Embryonic facial prominence (tissue), 1 donor: Measurements from ENCODE around the gene FADD.
"Not testable (repeated sequence)": the region's sequence is repeated elsewhere in the genome, so short reads cannot be mapped to it uniquely, and the experiment has no call there.

Experiments used
- DNase-seq: peaks from one replicate; pipeline ENCODE4 v3.0.0-alpha.2; 2016; ENCODE audit errors: extremely low spot score

FADD gene

DNA sequence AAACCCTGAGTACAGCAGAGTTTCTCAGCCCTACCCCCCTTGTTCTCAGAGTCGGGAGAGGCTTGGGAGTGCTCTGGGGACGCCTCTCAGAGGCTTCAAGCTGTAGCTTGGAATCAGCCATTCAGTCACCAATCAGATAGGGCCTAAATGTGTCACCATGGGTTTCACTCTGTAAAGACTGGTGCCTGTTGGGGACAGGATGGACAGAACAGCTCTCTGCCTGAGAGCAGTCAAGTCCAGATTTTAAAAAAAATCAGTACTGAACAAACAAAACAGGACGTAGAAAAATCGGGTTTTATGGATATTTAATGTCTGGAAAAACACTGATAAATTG, 1.3 kb downstream of the FADD start:
- no peak for DNase-seq

DNA sequence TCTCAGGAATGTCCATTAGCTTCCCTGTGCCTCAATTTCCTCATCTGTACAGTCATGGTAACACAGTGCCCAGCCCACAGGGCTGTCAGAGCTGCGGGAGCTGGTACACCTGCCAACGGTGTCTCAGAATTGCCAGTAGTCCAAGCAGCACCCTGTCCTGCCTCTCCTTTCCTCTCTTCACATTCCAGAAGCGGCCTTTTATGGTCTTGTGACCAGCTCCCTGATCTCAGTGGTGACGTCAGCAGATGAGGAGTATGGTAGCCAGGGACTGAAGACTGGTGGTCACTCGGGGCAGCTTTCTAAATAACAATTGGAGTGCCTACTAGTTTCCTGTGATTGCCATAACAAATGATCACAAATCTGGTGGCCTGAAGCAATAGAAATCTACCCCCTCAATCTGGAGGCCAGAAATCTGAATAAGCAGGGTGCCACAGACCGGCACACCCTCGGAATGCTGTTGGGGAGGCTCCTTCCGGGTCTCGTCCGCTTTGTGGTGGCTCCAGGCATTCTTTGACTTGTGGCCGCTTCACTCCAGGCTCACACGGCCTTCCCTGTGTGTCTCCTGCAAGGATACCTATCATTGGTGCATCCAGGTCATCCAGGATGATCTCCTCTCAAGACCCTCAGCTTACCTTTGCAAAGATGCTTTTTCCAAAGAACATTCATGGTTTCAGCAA, 2.1 kb downstream of the FADD start:
- no peak for DNase-seq

DNA sequence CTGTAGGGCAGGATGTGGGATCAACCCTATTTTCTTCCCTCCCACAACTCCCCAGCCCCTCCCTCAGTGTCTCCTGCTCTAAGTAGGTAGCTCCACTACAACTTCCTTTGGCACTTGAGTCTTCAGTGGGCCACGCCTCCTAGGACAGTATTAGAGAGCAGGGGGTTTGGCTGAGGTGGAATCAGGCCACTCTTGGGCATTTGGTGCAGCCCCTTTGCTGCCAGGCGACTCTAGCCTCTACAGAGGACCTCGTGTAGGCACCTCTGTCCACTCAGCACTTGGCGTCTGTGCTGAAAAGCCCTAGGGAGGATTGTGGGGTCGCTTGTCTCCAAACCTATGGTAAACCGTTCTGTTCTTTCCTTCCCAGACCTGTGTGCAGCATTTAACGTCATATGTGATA, 2.7 kb downstream of the FADD start:
- DNase-seq: no peak

DNA sequence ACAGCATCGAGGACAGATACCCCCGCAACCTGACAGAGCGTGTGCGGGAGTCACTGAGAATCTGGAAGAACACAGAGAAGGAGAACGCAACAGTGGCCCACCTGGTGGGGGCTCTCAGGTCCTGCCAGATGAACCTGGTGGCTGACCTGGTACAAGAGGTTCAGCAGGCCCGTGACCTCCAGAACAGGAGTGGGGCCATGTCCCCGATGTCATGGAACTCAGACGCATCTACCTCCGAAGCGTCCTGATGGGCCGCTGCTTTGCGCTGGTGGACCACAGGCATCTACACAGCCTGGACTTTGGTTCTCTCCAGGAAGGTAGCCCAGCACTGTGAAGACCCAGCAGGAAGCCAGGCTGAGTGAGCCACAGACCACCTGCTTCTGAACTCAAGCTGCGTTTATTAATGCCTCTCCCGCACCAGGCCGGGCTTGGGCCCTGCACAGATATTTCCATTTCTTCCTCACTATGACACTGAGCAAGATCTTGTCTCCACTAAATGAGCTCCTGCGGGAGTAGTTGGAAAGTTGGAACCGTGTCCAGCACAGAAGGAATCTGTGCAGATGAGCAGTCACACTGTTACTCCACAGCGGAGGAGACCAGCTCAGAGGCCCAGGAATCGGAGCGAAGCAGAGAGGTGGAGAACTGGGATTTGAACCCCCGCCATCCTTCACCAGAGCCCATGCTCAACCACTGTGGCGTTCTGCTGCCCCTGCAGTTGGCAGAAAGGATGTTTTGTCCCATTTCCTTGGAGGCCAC, 3.3 kb downstream of the FADD start:
- no peak for DNase-seq

DNA sequence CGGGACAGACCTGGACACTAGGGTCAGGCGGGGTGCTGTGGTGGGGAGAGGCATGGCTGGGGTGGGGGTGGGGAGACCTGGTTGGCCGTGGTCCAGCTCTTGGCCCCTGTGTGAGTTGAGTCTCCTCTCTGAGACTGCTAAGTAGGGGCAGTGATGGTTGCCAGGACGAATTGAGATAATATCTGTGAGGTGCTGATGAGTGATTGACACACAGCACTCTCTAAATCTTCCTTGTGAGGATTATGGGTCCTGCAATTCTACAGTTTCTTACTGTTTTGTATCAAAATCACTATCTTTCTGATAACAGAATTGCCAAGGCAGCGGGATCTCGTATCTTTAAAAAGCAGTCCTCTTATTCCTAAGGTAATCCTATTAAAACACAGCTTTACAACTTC, 3.9 kb downstream of the FADD start:
- DNase-seq: no peak

DNA sequence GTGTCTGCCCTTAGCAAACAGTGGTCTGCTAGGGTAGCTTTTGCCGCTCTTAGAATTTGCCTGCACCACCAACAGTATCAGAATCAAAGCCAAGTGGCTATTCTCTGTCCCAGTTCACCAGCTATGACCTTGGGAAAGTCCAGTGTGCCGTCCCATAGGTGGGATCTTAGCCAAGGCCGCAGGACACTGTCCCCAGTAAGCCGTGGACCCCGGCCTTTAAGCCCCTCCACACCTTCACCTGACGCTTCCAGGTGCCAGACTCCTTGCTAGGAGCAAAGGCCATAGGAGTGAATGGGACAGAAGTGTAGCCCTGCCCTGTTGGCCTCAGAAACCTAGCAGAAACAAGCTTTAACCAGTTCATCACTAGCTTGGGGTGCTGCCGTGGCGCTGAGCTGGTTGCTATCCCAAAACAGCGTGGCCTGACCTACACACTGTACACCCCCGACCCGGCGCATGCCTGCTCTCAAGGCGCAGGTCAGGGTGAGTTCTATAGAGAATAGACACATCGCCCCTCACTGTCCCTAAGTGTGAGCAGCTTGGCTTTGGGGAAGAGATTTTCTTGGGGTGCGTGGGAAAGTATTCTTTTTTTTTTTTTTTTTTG, 4.5 kb downstream of the FADD start:
- no peak for DNase-seq

DNA sequence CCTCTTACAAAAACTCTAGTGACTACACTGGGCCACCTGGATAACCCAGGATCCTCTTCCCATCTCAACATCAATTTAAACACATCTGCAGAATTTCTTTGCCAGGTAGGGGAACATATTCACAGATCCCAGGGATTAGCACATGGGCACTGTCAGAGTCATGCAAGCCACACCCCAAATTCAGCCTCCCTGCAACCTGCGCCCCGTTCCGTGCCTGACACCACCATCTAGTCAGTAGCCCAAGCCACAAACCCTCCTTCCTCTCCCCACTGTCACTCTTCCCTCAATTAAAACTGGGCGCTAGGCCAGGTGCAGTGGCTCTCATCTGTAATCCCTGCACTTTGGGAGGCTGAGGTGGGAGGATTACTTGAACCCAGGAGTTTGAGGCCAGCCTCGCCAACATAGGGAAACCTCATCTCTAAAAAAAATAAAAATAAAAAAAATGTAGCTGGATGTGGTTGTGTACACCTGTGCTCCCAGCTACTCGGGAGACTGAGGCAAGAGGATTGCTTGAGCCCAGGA, 6.4 kb downstream of the FADD start:
- DNase-seq: no peak

DNA sequence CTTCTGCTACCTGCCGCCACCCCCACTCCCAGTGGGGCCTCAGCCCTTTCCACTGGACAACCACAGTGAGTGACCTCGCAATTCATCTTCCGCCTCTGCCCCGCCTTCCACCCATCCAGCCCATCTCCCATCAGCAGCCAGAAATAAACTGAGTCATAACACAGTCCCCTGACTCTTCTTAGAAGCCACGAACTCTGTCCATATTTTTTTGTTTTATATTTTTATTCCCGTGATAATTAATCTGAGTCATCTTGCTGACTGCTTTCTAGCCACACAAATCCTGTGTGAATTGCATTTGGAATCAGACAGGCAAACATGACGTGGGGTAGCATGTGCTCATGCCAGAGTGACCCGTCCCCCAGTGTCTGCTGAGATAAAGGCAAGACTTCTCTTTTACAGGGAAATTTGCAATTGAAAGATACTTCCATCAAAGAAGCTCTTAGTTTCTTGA, 7.0 kb downstream of the FADD start:
- no peak for DNase-seq

DNA sequence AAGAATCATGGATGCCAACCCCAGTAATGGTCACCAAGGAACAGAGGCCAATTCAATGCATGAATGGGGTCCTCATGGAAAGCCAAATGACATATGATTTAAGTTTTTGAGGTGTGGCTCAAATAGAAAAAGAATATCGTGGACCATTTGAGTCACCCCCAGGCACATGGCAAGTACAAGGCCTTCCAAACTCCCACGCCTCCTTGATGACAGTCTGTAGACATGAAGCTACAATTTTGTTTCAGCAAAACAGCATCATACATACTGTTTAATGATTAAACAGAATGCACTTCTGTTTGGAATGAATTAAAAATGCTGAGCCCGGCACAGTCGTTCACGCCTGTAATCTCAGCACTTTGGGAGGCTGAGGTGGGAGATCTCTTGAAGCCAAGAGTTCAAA, 7.4 kb downstream of the FADD start:
- DNase-seq: no peak

DNA sequence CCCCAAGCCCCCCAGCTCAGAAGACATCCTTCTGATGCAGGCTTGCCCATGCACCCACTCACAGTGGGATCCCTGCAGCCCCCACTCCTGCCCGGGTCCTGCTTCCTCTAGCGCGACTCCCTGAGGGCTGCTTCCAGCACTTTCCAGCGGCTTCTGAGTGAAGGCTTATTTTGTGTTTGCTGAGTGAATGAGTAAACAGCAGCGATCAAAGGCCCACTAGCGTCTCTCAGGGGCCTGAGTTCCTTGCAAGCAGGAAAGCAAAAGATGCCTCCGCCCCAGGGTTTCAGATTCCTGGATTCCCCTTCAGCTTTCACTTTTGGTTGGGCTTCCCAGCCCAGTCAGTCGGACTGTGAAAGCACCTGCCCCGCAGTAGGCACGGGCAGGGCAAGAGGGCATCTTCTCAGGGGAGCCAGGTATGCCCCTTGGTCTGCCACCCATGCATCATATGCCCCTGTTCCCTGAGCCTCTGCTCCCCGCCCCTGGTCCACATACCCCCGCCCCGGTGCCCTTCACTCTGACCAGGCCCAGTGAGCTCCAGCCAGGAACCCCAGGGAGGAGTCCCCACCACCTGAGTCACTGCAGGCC, 9.2 kb downstream of the FADD start:
- no peak for DNase-seq

DNA sequence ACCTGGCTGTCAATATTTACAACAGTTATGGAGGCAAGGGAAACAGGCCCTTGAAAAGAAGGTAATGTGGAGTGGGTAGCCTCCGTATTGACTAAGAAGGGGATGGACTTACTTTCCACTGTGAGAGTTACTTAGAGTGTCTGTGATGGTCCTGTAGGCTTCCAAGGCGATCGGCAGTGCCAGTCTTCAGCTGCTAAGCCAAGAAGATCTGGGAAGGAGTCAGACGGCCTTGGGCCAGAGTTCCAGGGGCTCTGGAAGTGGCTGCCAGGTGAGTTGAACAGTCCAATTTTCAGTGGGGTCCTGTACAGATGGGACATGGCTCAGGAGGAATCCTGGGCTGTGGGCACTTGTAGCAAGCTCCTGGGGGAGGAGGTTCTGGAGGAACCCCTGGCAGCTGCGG, 14.3 kb downstream of the FADD start:
- DNase-seq: not testable (repeated sequence)

DNA sequence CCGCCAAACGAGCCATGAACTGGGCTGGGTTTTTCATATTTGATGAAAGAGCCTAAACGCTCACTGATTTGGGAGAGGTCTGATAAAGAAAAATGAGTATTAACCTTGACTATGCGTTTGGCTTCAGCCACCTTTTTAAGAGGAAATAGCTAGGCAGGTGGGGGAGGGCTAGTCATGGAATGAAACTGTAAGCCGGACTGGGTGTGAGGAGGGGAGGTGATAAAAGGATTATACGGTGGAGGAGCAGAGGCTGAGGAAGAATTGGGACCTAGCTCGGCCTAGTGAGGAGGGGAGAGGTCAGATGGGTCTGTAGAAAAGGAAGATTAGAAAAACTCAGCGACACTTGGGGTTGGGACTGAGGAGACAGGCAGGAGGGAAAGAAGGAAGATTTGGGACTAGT, 15.0 kb downstream of the FADD start:
- not testable (repeated sequence) for DNase-seq

DNA sequence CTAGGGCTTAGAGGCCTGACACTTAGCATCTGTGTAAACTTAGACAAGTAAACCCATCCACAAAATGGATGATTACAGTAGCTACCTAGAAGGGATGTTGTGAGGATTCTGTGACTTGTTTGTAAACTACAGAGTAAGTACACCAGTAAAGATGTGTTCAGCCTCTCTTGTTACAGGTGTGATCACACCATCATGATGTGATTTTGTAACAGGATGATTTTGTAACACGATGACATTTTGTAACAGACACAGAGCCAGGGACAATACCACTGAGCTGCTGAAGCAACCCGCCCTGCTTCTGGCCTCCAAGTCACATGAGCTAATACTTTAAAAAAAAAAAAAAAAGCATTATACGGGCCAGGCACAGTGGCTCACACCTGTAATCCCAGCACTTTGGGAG, 17.0 kb downstream of the FADD start:
- no peak for DNase-seq

DNA sequence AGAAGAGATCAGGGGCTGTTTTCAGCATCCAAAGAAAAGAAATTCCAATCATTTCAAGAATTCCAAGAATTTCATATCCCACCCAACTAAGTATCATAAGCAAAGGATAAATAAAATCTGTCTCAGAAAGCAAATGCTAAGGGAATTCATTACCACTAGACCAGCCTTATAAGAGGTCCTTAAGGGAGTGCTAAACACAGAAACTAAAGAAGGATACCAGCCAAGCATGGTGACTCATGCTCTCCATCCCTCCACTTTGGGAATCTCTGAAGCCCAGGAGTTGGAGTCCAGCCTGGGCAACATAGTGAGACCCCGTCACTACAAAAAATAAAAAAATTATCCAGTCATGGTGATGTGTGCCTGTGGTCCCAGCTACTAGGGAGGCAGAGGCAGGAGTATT, 17.8 kb downstream of the FADD start:
- DNase-seq: no peak

DNA sequence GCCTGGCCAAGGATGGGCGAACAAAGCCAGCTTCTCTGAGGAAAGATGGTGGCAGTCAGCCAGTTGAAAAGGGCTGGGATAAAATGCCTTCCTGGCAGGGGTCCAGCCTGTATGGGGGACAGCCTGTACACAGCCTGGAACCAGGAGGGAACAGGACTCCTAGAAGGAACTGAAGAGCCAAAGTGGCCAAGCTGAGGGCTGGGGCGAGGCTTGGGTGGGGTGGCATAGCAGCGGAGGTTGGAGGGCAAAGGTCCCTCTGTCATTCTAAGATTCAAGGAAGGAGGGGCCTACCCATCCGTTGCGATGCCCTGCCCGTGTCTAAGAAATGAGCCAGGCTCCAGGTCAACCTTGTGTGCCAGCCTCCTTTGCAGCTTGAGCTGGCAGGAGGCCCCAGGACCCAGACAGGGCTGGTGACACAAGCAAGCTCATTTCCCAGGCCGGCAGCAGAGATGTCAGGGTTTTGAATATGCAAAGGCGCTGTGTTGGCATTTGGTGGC, 22.6 kb downstream of the FADD start:
- no peak for DNase-seq

DNA sequence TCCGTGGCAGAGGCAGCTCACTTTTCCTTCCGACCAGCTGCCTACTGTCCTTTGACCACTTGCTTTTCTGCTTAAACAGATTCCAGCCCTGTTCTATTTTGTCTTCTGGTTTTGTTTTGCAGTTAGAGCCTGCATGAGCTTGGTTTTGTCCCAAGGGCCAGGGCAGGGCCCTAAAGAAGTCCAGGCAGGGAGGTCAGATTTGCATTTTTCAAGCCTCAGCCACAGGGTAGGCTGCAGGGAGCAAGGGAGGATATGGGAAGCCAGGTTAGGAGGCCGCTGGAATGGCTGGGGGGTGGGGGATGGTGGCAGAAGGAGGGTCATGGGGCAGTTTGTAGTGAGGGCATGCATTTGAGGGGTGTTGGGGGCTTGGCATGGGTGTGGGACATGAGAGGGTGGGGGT, 23.1 kb downstream of the FADD start:
- no peak for DNase-seq

DNA sequence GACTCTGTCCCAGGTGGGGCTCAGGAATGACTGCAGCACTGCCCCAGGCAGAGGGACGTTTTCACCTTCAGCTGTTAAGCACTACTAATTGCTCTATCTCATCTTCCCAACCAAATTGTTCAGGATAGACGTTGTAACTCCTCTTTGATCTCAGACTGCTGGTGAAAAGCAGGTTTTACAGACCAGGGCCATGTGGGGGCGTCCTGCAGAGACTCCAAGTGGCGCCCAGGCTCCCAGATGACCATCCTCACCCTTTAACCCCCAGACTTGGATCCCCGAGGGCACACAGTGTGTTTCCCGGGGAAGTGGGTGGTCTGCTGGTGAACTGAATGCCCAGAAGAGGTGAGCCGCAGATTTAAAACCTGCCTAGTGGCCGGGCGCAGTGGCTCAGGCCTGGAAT, 23.9 kb downstream of the FADD start:
- DNase-seq: no peak

DNA sequence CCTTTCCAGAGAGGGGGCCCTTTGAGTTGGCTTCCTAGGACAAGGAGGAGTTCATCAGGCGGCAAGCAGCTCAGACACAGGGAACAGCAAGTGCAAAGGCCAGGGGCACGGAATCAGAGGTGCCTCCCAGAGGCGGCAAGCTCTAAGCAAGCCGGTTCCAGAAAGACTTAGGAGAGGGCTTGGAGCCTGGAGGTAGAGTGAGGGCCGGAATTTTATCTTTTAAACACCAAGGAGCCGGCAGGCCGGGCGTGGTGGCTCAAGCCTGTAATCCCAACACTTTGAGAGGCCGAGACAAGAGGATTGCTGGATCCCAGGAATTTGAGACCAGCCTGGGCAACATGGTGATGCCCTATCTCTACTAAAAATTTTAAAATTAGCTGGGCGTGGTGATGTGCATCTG, 26.6 kb downstream of the FADD start:
- no peak for DNase-seq

DNA sequence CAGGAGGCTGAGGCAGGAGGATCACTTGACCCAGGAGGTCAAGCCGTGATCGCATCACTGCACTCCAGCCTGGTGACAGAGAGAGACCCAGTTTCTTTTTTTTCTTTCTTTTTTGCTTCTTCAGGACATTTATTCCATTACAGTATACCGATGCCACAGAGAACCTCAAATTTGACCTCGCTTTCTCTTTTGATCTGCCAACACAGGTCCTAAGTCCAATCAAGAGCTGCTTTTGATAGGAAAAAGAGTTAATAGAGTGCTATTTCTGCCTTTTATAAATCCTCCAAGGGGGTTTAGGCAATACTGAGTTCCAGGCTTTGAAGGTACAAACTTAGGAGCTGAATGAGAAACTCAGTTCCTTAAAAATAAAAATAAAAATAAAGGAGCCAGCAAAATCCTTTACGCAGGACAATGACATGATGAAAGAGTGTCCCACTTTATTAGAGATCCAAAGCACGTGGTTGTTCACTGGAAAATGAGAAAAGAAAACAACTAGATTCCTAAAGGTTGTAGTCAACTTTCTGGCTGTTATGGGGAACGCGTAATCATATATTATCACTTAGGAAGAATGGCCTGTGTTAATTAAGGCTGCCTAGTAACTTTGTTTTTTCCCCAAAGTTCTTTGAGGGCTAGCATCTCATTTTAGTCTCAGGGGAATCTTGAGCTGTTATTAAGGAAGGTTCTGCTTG, 27.2 kb downstream of the FADD start:
- DNase-seq: no peak

DNA sequence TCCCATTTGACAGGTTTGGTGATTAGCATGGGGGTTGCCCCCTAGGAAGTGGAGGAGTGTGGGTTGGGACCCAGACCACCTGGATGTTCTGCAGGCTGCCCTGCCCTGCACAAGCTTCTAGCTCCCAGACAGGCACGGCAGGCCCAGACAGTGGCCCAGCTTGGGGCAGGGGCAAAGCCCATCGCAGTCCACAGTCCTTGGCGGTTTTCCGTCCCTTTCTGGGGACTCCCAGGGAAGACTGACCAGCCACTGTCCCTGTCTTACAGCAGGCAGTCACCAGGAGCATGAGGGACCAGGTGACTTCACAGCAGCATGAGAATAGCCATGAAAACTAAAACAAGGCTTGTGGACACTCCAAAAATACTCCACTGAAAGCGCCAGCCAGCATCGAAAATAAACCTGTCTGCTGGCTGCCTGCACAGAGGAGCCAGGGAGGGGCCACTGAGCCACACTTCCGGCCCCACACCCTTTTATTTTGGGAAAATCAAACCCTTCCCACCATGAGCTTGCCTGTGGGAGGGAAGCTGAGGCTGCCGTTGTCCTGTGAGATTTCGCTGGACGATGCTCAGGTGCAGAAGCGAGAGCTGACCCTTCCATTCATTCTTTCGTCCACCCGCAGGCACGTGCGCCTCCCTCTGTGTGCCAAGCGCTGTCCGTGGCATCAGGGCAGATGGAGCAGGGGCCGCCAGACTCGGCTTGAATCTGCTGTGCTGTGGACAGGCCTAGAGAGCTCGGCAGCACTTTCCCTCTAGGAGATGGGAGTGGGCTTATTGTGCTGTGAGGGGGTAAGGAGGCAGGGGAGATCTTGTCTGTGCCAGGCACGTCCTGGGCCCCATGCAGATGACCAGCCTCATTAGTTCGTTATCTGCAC, 28.0 kb downstream of the FADD start:
- no peak for DNase-seq

DNA sequence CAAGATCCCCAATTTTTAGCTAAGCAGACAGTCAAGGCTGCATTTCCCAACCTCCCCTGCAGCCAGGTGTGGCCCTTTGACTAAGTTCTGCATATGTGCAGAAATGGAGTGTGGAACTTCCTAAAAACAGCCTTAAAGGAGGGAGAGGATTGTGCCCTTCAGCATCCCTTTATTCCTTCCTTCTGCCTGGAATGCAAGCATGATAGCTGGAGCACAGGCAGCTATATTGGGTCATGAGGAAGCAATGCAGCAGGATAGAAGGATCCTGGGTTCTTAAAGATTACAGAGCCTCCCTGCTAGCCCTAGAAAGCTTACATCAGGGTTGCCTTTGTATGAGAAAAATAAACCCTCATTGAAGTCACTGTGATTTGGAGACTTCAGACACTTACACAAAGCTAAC, 29.9 kb downstream of the FADD start:
- no peak for DNase-seq
